NK-92 treated with Interleukin-12 subunit alpha and Interleukin-12 subunit beta, amount 100 ng/mL, for 24 hours (cell line): ENCODE measurements around the gene CADM2.
A peak's percentile ranks its signal among the peaks of the same experiment; 100 is the strongest.
"Not testable (repeated sequence)": the region's sequence is repeated elsewhere in the genome, so short reads cannot be mapped to it uniquely, and the experiment has no call there.

Source experiments
- DNase-seq: peaks from one replicate; lab custom pipeline; 2025; lab: John Stamatoyannopoulos, UW

The CADM2 gene

GRCh38 chr3:85481411-85482212, 522.8 kb downstream of the CADM2 start:
- DNase-seq: no peak

DNA sequence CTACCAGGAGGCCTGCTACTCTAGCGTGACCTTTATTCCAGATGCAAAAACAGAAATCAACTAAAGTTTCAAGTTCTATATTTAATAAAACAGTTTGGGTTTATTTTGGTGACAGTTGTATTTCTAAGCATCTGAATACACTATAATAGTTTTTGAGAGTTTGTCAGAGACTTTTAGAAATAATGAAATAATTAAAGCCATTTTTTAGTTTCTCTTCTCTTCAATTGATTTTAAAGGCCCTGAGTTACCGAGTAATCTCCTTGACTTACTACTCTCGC, 523.4 kb downstream of the CADM2 start:
- no peak for DNase-seq

DNA sequence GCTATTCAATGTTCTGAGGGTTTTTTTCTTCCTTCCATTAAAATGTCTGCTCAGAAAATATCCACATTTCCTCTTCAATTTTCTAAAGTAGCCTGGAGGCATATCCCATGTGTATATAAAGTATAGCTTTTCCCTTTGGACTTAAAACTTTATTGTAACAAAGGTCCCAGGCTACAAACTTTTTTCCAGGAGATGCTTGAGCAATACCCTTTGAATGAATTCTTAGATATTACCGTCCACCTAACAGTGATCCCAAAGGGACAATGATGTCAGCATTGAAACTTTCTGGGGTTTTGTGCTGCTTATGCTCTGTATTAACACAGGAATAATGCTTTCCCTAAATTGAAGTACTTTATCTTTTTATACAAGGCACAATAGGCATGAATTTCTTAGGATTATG, 525.2 kb downstream of the CADM2 start:
- no peak for DNase-seq

- no peak for DNase-seq
These were observed 528.6 kb downstream of the CADM2 start for GRCh38 chr3:85487375-85487774.

- no peak for DNase-seq
These were observed 536.8 kb downstream of the CADM2 start for GRCh38 chr3:85495602-85496001.

- no peak for DNase-seq
These were observed 539.4 kb downstream of the CADM2 start for GRCh38 chr3:85498177-85498576.

GRCh38 chr3:85502148-85502875, 543.5 kb downstream of the CADM2 start:
- DNase-seq: no peak

- not testable (repeated sequence) for DNase-seq
These were observed 545.5 kb downstream of the CADM2 start for GRCh38 chr3:85504129-85504784.

DNA sequence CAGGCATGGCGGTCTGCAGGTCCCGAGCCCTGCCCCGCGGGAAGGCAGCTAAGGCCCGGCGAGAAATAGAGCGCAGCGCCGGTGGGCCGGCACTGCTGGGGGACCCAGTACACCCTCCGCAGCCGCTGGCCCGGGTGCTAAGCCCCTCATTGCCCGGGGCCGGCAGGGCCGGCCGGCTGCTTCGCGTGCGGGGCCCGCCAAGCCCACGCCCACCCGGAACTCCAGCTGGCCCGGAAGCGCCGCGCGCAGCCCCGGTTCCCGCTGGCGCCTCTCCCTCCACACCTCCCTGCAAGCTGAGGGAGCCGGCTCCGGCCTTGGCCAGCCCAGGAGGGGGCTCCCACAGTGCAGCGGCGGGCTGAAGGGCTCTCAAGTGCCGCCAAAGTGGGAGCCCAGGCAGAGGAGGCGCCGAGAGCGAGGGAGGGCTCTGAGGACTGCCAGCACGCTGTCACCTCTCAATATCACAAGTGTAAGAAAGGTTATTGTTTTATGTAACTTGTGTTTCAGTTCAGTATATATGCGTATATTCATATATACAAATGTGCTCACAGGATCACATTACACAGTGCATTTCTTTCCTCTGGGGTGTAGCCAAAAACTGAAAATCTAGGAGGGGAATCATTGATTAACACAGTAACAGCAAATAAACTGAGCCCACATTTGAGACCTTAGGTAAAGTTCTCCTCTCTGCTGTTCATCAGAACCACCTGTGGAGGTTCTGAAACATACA, 546.2 kb downstream of the CADM2 start:
- DNase-seq: not testable (repeated sequence)

DNA sequence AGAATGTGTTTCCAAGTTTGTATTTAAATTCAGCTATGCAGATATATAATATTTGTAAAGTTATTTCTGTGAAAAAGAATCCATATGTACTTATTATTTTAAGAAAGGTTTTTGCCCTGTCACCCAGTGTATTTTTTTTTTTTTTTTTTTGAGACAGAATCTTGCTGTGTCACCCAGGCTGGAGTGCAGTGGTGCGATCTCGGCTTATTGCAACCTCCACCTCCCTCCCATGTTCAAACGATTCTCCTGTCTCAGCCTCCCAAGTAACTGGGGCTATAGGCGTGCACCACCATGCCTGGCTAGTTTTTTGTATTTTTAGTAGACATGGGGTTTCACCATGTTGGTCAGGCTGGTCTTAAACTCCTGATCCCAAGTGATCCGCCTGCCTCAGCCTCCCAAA, 548.3 kb downstream of the CADM2 start:
- DNase-seq: not testable (repeated sequence)

DNA sequence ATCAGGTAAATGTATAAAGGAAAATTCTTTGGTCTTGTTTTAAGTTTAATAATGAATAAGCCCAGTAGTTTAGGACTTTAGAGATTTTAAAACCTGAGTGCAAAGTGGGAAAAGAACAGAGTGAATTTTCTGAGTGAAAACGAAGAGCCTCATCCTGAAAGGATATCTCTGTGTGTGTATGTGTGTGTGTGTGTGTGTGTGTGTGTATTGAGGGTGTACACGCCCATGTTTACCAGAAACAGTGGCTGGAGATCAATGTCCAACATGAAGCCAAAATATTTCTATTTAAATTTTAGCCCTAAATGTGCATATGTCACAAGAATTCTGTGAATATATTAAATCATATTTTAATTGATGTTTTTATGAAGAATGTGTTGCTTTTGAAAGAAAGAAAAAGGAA, 549.9 kb downstream of the CADM2 start:
- DNase-seq: no peak

DNA sequence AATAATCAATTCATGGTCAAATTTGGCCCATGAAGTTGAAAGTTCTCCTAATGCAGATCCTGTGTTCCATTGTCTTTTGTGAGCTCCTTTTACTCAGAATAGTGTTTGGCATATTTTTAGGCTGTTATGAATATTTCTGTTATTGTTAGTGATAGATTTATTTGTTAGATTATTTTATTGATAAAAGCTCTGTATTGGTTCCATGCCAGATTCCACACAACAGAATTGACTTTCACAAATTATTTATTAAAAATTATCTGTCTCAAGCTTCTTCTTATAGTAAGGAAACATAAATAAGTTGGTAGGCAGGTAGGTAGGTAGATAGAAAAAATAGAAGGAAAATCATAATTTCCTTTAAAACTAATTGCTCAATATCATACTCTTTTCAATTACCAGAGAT, 557.4 kb downstream of the CADM2 start:
- no peak for DNase-seq

GRCh38 chr3:85524104-85524503, 565.3 kb downstream of the CADM2 start:
- no peak for DNase-seq

GRCh38 chr3:85525264-85525663, 566.5 kb downstream of the CADM2 start:
- DNase-seq: no peak

GRCh38 chr3:85533586-85533985, 574.8 kb downstream of the CADM2 start:
- DNase-seq: no peak

DNA sequence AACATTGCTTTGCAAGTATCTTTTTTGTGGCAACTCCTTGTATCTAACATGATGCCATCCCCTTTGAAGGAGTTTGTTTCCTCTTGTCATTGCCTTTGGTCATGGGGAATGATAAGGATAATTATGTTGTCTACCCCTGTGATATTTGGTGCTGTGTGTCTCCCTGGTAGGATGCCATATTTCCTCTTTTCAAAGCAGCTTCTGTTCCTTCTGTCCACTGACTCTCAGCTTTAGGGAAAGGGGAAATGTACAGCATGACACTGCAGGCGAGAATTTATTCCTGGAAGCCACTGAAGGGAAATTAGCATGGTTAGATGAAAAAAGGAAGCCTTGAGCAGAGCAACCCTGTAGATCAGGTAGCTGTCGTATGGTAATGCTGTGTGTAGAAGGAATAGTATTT, 576.7 kb downstream of the CADM2 start:
- no peak for DNase-seq

- no peak for DNase-seq
These were observed 580.4 kb downstream of the CADM2 start for GRCh38 chr3:85539232-85539631.

- no peak for DNase-seq
These were observed 595.4 kb downstream of the CADM2 start for GRCh38 chr3:85554153-85554552.

DNA sequence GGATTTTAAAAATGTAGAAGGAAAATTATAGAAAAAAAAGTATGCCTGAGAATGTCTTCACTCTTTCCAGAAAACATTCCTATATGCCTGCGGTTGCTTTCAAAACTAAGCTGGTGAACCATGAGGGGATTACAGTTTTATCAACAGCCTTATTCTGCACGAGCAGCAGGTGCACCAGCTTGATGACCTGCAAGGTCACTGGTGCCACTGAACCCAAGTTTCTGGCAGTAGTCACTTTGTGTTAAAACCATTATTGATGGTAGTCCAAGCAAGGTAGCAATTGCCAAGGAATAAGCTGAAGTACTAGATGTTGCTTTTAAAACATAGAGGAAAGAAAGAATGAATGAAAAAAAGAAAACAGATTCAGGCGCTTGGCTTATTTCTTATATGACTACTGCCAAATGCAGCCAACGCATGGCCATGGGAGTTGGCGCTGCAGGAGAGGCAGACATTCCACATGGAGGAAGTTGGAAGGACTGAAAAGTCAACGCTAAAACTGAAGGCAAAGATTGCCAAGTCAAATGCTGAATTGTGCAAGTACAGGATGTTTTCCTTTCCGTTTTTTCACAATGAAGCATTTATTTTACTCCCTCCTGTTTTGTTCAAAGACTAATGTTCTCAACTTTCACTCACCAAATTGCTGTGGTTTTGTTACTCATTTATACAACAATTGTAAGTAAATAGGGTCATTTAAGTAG, 601.4 kb downstream of the CADM2 start:
- no peak for DNase-seq

DNA sequence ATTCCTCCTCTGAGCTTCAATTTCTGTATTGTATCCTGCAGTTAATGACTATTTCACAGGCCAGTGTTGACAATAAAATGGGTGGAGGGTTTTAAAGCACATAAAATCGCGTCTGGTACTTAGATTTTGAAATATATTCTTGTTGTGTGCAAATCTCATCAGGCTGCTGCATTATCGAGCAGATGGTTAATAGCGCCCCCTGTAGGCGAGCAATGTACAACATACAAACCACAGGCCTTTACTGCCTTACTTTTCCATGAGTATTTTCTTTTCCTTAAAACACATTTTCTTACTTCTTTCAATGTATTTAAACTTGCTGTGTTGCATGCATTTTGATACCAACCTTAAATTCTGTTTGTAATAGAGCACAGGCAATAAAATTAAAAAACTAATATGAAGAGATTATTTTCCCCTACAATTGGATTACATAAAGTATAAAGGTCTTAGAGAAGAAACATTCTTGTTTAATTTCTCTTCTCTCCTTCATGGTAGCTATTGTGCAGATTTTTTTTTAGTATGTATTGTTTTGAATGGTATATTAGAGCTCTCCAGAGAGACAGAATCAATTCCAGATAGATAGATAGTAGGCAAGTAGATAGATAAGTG, 608.4 kb downstream of the CADM2 start:
- DNase-seq: peak; percentile 6

DNA sequence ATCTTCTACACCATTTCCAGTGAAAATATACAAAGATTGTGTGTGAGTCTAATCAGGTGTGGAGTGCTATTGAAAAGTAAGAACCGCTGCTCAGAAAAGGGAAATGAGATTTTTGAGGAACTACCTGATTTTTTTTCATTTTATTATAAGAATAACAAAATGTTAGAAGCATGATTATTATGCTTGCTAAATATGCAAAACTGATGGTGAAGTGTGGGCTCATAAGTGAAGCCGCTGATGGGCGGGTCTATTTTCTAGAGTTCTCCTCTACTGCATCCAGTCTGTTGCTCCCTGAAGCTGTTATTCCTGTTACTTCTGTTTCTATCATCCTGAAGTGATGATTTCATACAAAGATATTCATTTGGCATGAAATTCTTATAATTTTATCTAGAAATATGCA, 612.0 kb downstream of the CADM2 start:
- no peak for DNase-seq

DNA sequence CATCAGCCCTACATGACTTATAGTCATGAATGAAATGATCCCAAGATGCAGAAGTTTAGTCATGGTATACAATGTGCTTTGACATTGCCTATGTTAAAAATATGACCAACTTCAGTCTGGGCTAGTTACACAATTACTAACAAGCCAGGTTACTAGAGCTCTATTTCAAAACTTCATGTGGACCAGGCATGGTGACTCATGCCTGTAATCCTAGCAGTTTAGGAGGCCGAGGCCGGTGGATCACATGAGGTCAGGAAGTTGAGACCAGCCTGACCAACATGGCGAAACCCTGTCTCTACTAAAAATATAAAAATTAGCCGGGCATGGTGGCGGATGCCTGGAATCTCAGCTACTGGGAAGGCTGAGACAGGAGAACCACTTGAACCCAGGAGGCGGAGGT, 613.0 kb downstream of the CADM2 start:
- DNase-seq: no peak
